Measurements from ENCODE around the gene PRDM16.

PRDM16 gene

GRCh38 chr1:3075666-3076362 lies 6.8 kb downstream of the PRDM16 start:
- POLR2A ChIA-PET: no interaction called here
- Histone ChIP-seq H3K9me3 (ENCODE audit: control insufficient read depth, insufficient read depth, low read depth, low read length) (no peaks in the 10 kb centered on the region), H3K4me1 (ENCODE audit: control insufficient read depth, insufficient read depth, low read length) (no peaks in the 10 kb centered on the region; the same call in 1 of the 2 replicates), H3K4me3 (ENCODE audit: low read depth, low read length) (no peak overlapping the region), H3K27ac (ENCODE audit: extremely low read depth, low read depth, low read length) (no peak overlapping the region), H3K36me3 (ENCODE audit: control insufficient read depth in 2 of 2, insufficient read depth in 1 of 2, low read length in 2 of 2) (no peaks in the 10 kb centered on the region)
- CTCF ChIA-PET: no interaction called here
- TF ChIP-seq ZFHX2 (tag by site-specific recombination; conservative IDR thresholded peaks at IDR 0.05) (peak; percentile 44; the same call in 1 of the 2 replicates), ZNF274 (IDR thresholded peaks at IDR 0.05; ENCODE audit: low read length) (no peak), ZNF274 (tag by site-specific recombination; IDR thresholded peaks at IDR 0.05; ENCODE audit: borderline replicate concordance) (no peak), ZNF112 (tag by site-specific recombination; IDR thresholded peaks at IDR 0.05) (no peak), ZNF248 (tag by site-specific recombination; IDR thresholded peaks at IDR 0.05) (no peak), KLF9 (tag by site-specific recombination; IDR thresholded peaks at IDR 0.05; ENCODE audit: low read depth) (peak; percentile 29; the same call in 1 of the 2 replicates), KLF16 (tag by site-specific recombination; IDR thresholded peaks at IDR 0.05) (no peak), ZNF555 (tag by site-specific recombination; conservative IDR thresholded peaks at IDR 0.05) (no peak), SP3 (tag by site-specific recombination; IDR thresholded peaks at IDR 0.05) (no peak), ZNF747 (tag by site-specific recombination; IDR thresholded peaks at IDR 0.05) (no peak), ZNF785 (tag by site-specific recombination; IDR thresholded peaks at IDR 0.05) (no peak)
- TF ChIP-seq, protein P1, sequence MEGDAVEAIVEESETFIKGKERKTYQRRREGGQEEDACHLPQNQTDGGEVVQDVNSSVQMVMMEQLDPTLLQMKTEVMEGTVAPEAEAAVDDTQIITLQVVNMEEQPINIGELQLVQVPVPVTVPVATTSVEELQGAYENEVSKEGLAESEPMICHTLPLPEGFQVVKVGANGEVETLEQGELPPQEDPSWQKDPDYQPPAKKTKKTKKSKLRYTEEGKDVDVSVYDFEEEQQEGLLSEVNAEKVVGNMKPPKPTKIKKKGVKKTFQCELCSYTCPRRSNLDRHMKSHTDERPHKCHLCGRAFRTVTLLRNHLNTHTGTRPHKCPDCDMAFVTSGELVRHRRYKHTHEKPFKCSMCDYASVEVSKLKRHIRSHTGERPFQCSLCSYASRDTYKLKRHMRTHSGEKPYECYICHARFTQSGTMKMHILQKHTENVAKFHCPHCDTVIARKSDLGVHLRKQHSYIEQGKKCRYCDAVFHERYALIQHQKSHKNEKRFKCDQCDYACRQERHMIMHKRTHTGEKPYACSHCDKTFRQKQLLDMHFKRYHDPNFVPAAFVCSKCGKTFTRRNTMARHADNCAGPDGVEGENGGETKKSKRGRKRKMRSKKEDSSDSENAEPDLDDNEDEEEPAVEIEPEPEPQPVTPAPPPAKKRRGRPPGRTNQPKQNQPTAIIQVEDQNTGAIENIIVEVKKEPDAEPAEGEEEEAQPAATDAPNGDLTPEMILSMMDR (tag by site-specific recombination; IDR thresholded peaks at IDR 0.05): no peak
- TF ChIP-seq, protein P2, sequence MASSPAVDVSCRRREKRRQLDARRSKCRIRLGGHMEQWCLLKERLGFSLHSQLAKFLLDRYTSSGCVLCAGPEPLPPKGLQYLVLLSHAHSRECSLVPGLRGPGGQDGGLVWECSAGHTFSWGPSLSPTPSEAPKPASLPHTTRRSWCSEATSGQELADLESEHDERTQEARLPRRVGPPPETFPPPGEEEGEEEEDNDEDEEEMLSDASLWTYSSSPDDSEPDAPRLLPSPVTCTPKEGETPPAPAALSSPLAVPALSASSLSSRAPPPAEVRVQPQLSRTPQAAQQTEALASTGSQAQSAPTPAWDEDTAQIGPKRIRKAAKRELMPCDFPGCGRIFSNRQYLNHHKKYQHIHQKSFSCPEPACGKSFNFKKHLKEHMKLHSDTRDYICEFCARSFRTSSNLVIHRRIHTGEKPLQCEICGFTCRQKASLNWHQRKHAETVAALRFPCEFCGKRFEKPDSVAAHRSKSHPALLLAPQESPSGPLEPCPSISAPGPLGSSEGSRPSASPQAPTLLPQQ (tag by site-specific recombination; IDR thresholded peaks at IDR 0.05): no peak

DNA sequence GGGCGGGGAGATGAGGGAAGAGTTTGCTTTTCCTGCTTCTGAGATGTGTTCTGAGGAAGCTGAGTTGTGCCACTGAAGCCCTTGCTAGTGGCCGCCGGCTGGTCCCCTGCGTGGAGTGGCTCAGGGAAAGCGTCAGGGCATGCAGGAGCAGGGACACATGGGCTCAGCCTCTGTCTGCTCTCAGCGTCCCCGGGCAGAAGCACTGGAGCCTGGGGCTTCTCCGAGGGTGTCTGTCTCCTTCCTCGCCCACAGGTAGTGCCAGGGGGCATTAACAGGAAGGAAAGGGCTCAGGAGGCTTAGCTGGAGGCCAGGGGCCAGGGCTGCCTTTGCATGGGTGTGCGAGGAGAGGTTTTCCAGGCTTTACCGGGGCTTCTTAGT lies 7.3 kb downstream of the PRDM16 start:
- Histone ChIP-seq H3K4me3 (ENCODE audit: low read depth, low read length) (no peak overlapping the region), H3K4me1 (ENCODE audit: control insufficient read depth, insufficient read depth, low read length) (no peaks in the 10 kb centered on the region; the same call in 1 of the 2 replicates), H3K27ac (ENCODE audit: extremely low read depth, low read depth, low read length) (no peak overlapping the region), H3K36me3 (ENCODE audit: control insufficient read depth in 2 of 2, insufficient read depth in 1 of 2, low read length in 2 of 2) (no peaks in the 10 kb centered on the region), H3K9me3 (ENCODE audit: control insufficient read depth, insufficient read depth, low read depth, low read length) (no peaks in the 10 kb centered on the region)
- ChIA-PET POLR2A (no interaction called here), CTCF (no interaction called here)
- no peak for TF ChIP-seq FEZF1 (tag by site-specific recombination; IDR thresholded peaks at IDR 0.05)
- no peak for TF ChIP-seq ZFP41 (tag by site-specific recombination; IDR thresholded peaks at IDR 0.05; ENCODE audit: borderline replicate concordance)
- no peak for TF ChIP-seq ZNF311 (tag by site-specific recombination; IDR thresholded peaks at IDR 0.05; ENCODE audit: borderline replicate concordance)
- TF ChIP-seq TSHZ1 (tag by site-specific recombination; IDR thresholded peaks at IDR 0.05; ENCODE audit: borderline replicate concordance): no peak
- TF ChIP-seq, protein P3, sequence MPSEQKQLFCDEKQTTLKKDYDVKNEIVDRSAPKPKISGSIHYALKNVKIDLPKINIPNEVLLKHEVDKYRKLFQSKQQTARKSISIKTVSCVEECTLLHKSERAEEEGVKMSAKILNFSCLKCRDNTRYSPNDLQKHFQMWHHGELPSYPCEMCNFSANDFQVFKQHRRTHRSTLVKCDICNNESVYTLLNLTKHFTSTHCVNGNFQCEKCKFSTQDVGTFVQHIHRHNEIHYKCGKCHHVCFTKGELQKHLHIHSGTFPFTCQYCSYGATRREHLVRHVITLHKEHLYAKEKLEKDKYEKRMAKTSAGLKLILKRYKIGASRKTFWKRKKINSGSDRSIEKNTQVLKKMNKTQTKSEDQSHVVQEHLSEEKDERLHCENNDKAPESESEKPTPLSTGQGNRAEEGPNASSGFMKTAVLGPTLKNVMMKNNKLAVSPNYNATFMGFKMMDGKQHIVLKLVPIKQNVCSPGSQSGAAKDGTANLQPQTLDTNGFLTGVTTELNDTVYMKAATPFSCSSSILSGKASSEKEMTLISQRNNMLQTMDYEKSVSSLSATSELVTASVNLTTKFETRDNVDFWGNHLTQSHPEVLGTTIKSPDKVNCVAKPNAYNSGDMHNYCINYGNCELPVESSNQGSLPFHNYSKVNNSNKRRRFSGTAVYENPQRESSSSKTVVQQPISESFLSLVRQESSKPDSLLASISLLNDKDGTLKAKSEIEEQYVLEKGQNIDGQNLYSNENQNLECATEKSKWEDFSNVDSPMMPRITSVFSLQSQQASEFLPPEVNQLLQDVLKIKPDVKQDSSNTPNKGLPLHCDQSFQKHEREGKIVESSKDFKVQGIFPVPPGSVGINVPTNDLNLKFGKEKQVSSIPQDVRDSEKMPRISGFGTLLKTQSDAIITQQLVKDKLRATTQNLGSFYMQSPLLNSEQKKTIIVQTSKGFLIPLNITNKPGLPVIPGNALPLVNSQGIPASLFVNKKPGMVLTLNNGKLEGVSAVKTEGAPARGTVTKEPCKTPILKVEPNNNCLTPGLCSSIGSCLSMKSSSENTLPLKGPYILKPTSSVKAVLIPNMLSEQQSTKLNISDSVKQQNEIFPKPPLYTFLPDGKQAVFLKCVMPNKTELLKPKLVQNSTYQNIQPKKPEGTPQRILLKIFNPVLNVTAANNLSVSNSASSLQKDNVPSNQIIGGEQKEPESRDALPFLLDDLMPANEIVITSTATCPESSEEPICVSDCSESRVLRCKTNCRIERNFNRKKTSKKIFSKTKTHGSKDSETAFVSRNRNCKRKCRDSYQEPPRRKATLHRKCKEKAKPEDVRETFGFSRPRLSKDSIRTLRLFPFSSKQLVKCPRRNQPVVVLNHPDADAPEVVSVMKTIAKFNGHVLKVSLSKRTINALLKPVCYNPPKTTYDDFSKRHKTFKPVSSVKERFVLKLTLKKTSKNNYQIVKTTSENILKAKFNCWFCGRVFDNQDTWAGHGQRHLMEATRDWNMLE (tag by site-specific recombination; conservative IDR thresholded peaks at IDR 0.05; ENCODE audit: low read depth): no peak
- TF ChIP-seq HOXA7 (CRISPR knock-in tag; IDR thresholded peaks at IDR 0.05; ENCODE audit: borderline replicate concordance): no peak
- no peak for TF ChIP-seq ZFP69B (tag by site-specific recombination; IDR thresholded peaks at IDR 0.05)
